GM15510 (cell line): ENCODE results near the gene GOLGA6D.
"Not testable (repeated sequence)": the region's sequence is repeated elsewhere in the genome, so short reads cannot be mapped to it uniquely, and the experiment has no call there.

Experiments used
- POLR2A ChIP-seq: IDR thresholded peaks from 3 replicates; pipeline ENCODE4 v1.6.1; 2011; ENCODE audit warnings: borderline replicate concordance; ENCODE audit not compliant: insufficient read length; ENCODE audit errors: extremely low read depth

Gene GOLGA6D

GRCh38 chr15:75282572-75282971 is at the start of gene GOLGA6D:
TSS of gene GOLGA6D (plus strand) at chr15:75282835. CDS start at chr15:75282876, 41 bp downstream.
- TF ChIP-seq POLR2A, result not testable (repeated sequence)

GRCh38 chr15:75233504-75234190 is 49.0 kb upstream of the GOLGA6D start:
- TF ChIP-seq POLR2A, result no peak

GRCh38 chr15:75234191-75234810 is 48.3 kb upstream of the GOLGA6D start:
- TF ChIP-seq POLR2A, result no peak

GRCh38 chr15:75235051-75235673 is 47.5 kb upstream of the GOLGA6D start:
- TF ChIP-seq POLR2A, result no peak

DNA sequence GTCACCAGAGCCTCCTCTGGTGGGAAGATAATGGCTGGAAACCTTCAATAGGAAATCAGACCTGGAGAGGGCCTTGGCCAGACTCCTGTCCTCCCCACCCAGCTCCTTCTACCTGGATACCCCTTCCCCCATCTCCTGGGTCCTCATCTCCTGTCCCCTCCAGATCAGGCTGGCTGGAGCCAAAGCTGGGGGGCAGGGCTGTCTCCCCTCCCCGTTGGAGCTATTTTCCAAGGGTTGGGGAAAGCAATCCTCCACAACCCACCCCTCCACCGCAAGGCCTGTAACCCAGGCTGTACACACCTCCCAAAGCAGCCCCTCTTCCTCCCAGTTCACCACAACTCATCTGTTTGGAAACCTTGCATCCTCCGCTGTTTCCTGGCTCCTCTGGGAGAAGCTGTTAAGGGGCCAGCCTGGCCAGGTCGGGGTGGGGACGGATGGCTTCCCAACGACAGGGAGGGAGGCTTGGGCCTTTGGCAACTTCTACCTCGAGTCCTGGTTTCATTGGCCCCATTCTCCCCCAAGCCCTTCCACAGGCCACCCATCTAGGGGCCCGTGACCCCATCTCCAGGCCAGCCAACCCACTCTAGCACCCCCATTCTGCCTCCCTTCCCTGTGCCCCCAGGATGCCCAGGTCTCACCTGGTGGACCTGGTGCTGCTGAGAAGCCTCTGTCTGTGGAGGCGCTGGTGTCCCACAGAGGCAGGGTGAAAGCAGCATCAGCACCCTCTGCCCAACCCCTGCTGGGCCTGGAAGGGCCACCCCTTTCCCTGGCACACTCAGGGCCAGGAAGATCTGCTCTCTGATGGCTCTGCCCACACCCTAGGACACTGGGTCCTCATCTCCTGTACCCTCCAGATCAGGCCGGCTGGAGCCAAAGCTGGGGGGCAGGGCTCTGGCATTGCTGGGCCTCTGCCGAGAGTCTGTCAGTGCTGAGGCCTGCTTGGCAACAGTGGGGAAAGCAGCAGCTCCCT is 46.6 kb upstream of the GOLGA6D start:
- no peak for TF ChIP-seq POLR2A

GRCh38 chr15:75237316-75237982 is 45.2 kb upstream of the GOLGA6D start:
- no peak for TF ChIP-seq POLR2A

- no peak for TF ChIP-seq POLR2A
Measured at GRCh38 chr15:75238150-75238549, 44.5 kb upstream of the GOLGA6D start.

GRCh38 chr15:75249726-75250125 is 32.9 kb upstream of the GOLGA6D start:
- TF ChIP-seq POLR2A, result no peak

DNA sequence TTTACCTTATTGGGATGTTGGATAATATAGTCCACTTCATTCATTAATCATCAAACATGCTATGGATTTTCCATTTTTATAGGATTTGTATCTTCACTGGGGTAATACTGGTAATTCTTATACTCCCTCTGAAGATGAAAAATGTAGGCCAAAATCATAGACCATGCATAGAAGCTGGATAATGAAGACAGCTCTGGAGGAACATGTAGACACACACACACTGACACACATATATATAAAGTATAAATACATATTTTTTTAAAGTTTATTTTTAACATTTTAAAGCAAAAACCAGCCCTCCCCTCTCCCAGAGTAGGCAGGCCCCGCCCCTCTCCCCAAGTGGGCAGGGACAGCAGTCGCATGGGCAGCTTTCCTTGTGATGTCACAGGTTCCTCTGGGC is 24.6 kb upstream of the GOLGA6D start, which contains the start of gene GOLGA6C:
Gene GOLGA6C (plus strand): TSS at position 301 of the 400 bp plus-strand sequence. CDS start 265 bp downstream, outside the sequence.
- TF ChIP-seq POLR2A, result not testable (repeated sequence)

GRCh38 chr15:75302318-75302717 is 19.7 kb downstream of the GOLGA6D start:
- TF ChIP-seq POLR2A, result no peak

- TF ChIP-seq POLR2A, result no peak
Measured at GRCh38 chr15:75306188-75306587, 23.6 kb downstream of the GOLGA6D start.

DNA sequence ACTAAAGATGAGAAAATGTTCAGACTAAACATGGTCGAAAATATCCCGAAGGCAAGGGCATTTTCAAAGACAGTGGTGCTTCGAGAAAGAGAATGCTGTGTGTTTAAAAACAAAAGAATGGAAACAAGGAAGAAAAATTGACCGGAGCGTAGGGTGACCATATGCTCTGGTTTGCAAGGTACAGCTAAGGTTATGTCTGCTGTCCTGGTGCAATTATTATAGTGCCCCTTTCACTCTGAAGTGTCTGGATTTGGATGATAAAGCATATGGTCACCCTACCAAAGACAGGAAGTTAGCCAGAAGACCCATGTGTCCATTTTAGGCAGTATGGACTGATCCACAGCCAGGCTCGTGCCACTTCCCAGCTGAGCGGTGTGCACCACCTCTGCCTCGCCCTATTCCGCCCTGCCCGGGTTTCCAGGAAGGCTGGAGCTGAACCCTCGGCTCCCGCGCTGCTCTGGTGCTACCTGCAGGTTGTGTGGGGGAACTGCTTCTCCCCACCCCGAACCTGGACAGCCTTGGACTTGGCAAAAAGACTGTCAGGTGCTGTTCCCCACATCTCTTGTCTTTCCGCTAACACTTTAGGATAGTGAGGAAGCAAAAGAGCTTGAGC is 25.2 kb downstream of the GOLGA6D start:
- TF ChIP-seq POLR2A, result no peak

GRCh38 chr15:75309711-75310110 is 27.1 kb downstream of the GOLGA6D start:
- no peak for TF ChIP-seq POLR2A

GRCh38 chr15:75313116-75313845 is 30.6 kb downstream of the GOLGA6D start:
- TF ChIP-seq POLR2A, result no peak
